Liver (tissue), 9 donors: ENCODE data around the gene TIE1. TPM values are rescaled to one million over a fixed set of nuclear protein-coding genes. Genes with fewer than 3 reads are reported as not detected.

Experiments
- DNase-seq: peaks from one replicate; pipeline ENCODE4 v3.0.0-alpha.2; 2017; ENCODE audit warnings: low spot score
- H3K27ac ChIP-seq, 2 donors: one replicate each; pipeline ENCODE4 v1.7.0; 2013; ENCODE audit warnings: inconsistent platforms in 2 of 2, low read length in 2 of 2, control low read depth in 1 of 2, low read depth in 1 of 2, mild to moderate bottlenecking in 1 of 2
- H3K27me3 ChIP-seq, 4 donors: one replicate each; pipeline versions ENCODE4 v1.6.1 to v1.7.0; 2013; ENCODE audit warnings: low read length in 3 of 4, inconsistent platforms in 1 of 4, mild to moderate bottlenecking in 1 of 4, moderate library complexity in 1 of 4; ENCODE audit not compliant: control insufficient read depth in 4 of 4, insufficient read depth in 4 of 4
- H3K36me3 ChIP-seq, 4 donors: one replicate each; pipeline versions ENCODE4 v1.6.1 to v1.7.0; 2013; ENCODE audit warnings: low read length in 3 of 4, mild to moderate bottlenecking in 3 of 4, low read depth in 1 of 4, moderate library complexity in 1 of 4; ENCODE audit not compliant: control insufficient read depth in 4 of 4, insufficient read depth in 3 of 4
- H3K4me1 ChIP-seq, 4 donors: one replicate each; pipeline versions ENCODE4 v1.6.1 to v1.7.0; 2013; ENCODE audit warnings: low read length in 3 of 4, mild to moderate bottlenecking in 3 of 4, moderate library complexity in 1 of 4; ENCODE audit not compliant: control insufficient read depth in 4 of 4, insufficient read depth in 4 of 4
- H3K4me3 ChIP-seq, 3 donors: one replicate each; pipeline versions ENCODE4 v1.6.1 to v1.7.0; 2013; ENCODE audit warnings: low read length in 3 of 3, control low read depth in 1 of 3, low read depth in 1 of 3, mild to moderate bottlenecking in 1 of 3
- H3K9ac ChIP-seq, 2 donors: one replicate each; pipeline ENCODE4 v1.7.0; 2013; ENCODE audit warnings: low read length in 2 of 2, mild to moderate bottlenecking in 2 of 2, moderate library complexity in 2 of 2, control low read depth in 1 of 2, low read depth in 1 of 2
- H3K9me3 ChIP-seq, 4 donors: one replicate each; pipeline versions ENCODE4 v1.6.1 to v1.7.0; 2013; ENCODE audit warnings: low read length in 3 of 4; ENCODE audit not compliant: control insufficient read depth in 4 of 4
- ATF3 ChIP-seq: IDR thresholded peaks from 2 replicates; pipeline ENCODE4 v1.6.1; 2016; ENCODE audit warnings: antibody characterized with exemption
- EGR1 ChIP-seq, 2 donors: IDR thresholded peaks; 2 replicates each; pipeline ENCODE4 v1.6.1; 2016 to 2018; ENCODE audit warnings: antibody characterized with exemption in 2 of 2, low read depth in 2 of 2
- FOXA1 ChIP-seq: IDR thresholded peaks from 2 replicates; pipeline ENCODE4 v1.6.1; 2016; ENCODE audit warnings: antibody characterized with exemption
- FOXA2 ChIP-seq: IDR thresholded peaks from 2 replicates; pipeline ENCODE4 v1.6.1; 2016; ENCODE audit warnings: antibody characterized with exemption
- GABPA ChIP-seq, 2 donors: IDR thresholded peaks in 1 of 2; conservative IDR thresholded peaks in 1 of 2; 2 replicates each; pipeline ENCODE4 v1.6.1; 2016; ENCODE audit warnings: antibody characterized with exemption in 2 of 2, mild to moderate bottlenecking in 1 of 2, moderate library complexity in 1 of 2
- HNF4A ChIP-seq, 2 donors: conservative IDR thresholded peaks; 2 replicates each; pipeline ENCODE4 v1.6.1; 2016; ENCODE audit warnings: antibody characterized with exemption in 2 of 2, mild to moderate bottlenecking in 2 of 2
- HNF4G ChIP-seq: IDR thresholded peaks from 2 replicates; pipeline ENCODE4 v1.6.1; 2016; ENCODE audit warnings: antibody characterized with exemption
- JUND ChIP-seq, 2 donors: IDR thresholded peaks; 2 replicates each; pipeline ENCODE4 v1.6.1; 2016; ENCODE audit warnings: antibody characterized with exemption in 2 of 2
- NR2F2 ChIP-seq: IDR thresholded peaks from 2 replicates; pipeline ENCODE4 v1.6.1; 2016; ENCODE audit warnings: antibody characterized with exemption
- REST ChIP-seq: IDR thresholded peaks from 2 replicates; pipeline ENCODE4 v1.6.1; 2016; ENCODE audit warnings: antibody characterized with exemption, mild to moderate bottlenecking
- RXRA ChIP-seq, 2 donors: IDR thresholded peaks; 2 replicates each; pipeline ENCODE4 v1.6.1; 2017 to 2018; ENCODE audit warnings: antibody characterized with exemption in 2 of 2, mild to moderate bottlenecking in 1 of 2
- SP1 ChIP-seq: IDR thresholded peaks from 2 replicates; pipeline ENCODE4 v1.6.1; 2018; ENCODE audit warnings: antibody characterized with exemption, mild to moderate bottlenecking
- TAF1 ChIP-seq: conservative IDR thresholded peaks from 2 replicates; pipeline ENCODE4 v1.6.1; 2016; ENCODE audit warnings: antibody characterized with exemption, mild to moderate bottlenecking
- YY1 ChIP-seq: IDR thresholded peaks from 2 replicates; pipeline ENCODE4 v1.6.1; 2016; ENCODE audit warnings: antibody characterized with exemption, mild to moderate bottlenecking
- ZBTB33 ChIP-seq: IDR thresholded peaks from 2 replicates; pipeline ENCODE4 v1.6.1; 2016; ENCODE audit warnings: antibody characterized with exemption
- WGBS: extraction: QIAGEN DNeasy Blood & Tissue Kit; methylation state at CpG from one replicate; pipeline ENCODE4 v1.1.7; 2013; 5-methylcytosine and 5-hydroxymethylcytosine counted together
- polyA plus RNA-seq, 2 donors: library from polyadenylated mRNA; stranded (reverse) in 1 of 2; unstranded in 1 of 2; fragments of 200-250 nt in 1 of 2; fragments of >200 nt in 1 of 2; fragmentation: Nextera tagmentation in 1 of 2; extraction: Ambion mirVana in 1 of 2; gene quantifications; one replicate each; pipeline versions ENCODE4 v1.2.1 to v1.2.3, GENCODE V29; 2013 to 2015
- total RNA-seq, 2 donors: library from RNA; depleted of rRNA; stranded (reverse); fragments of >200 nt; gene quantifications; one replicate each; pipeline ENCODE4 v1.2.3, GENCODE V29; 2014
- donor health status: healthy.
- donor health status: healthy.
- donor health status: healthy.
- donor health status: healthy.
- donor health status: healthy.

Gene TIE1
- total and polyA plus RNA-seq, 4 donors, result 3.6 to 17.6 (median 8.9) TPM

GRCh38 chr1:43339584-43340232 lies 38.9 kb downstream of the TIE1 start (continued):
- TF ChIP-seq REST, result no peak
- TF ChIP-seq HNF4G, result no peak
- no peak for TF ChIP-seq YY1
- no peak for TF ChIP-seq EGR1 (IDR thresholded peaks at IDR 0.05; ENCODE audit: low read depth in 2 of 2)

- no peaks in the 10 kb centered on the region for H3K27me3 ChIP-seq
- H3K9ac ChIP-seq, result no peak overlapping the region
- no peak for DNase-seq
- TF ChIP-seq ZBTB33 (no peak), HNF4G (no peak), EGR1 (IDR thresholded peaks at IDR 0.05; ENCODE audit: low read depth in 2 of 2) (no peak), YY1 (no peak), RXRA (IDR thresholded peaks at IDR 0.05) (peak in 1 of 2 donors; percentile 4), GABPA (IDR thresholded peaks at IDR 0.05 in 1 of 2, conservative IDR thresholded peaks at IDR 0.05 in 1 of 2) (no peak)
- no peak overlapping the region for H3K27ac ChIP-seq
- no peaks in the 10 kb centered on the region for H3K9me3 ChIP-seq
- 49% methylated on average over 1 of the region's 1 CpG for WGBS
- no peak overlapping the region for H3K4me3 ChIP-seq
- H3K4me1 ChIP-seq, result peaks cover 0 to 14% (median 9%) of the 10 kb centered on the region in 4 donors
- H3K36me3 ChIP-seq, result no peaks in the 10 kb centered on the region
Observed at GRCh38 chr1:43340559-43340958, 39.8 kb downstream of the TIE1 start.

- TF ChIP-seq NR2F2, result no peak
- TF ChIP-seq SP1, result no peak
- TF ChIP-seq JUND (IDR thresholded peaks at IDR 0.05), result no peak
- no peak for TF ChIP-seq ZBTB33
- peak; percentile 27 to 39 for TF ChIP-seq HNF4A (conservative IDR thresholded peaks at IDR 0.05)
- TF ChIP-seq RXRA (IDR thresholded peaks at IDR 0.05), result peak; percentile 25 to 47
- TF ChIP-seq EGR1 (IDR thresholded peaks at IDR 0.05; ENCODE audit: low read depth in 2 of 2), result no peak
- TF ChIP-seq ATF3, result no peak
- no peak for TF ChIP-seq FOXA1
- no peak for TF ChIP-seq YY1
- no peak for TF ChIP-seq TAF1
- no peak for TF ChIP-seq FOXA2
- no peak for TF ChIP-seq REST
- Histone ChIP-seq H3K36me3 (no peaks in the 10 kb centered on the region), H3K4me1 (peaks cover 0 to 20% (median 11%) of the 10 kb centered on the region in 4 donors), H3K9me3 (no peaks in the 10 kb centered on the region), H3K9ac (no peak overlapping the region), H3K27me3 (no peaks in the 10 kb centered on the region), H3K27ac (peak overlapping the region in 1 of 2 donors; percentile 27), H3K4me3 (no peak overlapping the region)
- no peak for DNase-seq
- WGBS, result 47% methylated on average over 4 of the region's 4 CpGs
Observed at GRCh38 chr1:43344267-43344850, 43.6 kb downstream of the TIE1 start.
